NT2/D1 (cell line): ENCODE results near the gene SPOCD1.

Source experiments
- SUZ12 ChIP-seq: IDR thresholded peaks from 2 replicates; pipeline ENCODE4 v1.6.1; 2011; ENCODE audit not compliant: insufficient read length, insufficient read depth; ENCODE audit errors: extremely low read depth
- YY1 ChIP-seq: IDR thresholded peaks from 2 replicates; pipeline ENCODE4 v1.6.1; 2011; ENCODE audit not compliant: insufficient read length, insufficient read depth
- ZNF274 ChIP-seq: IDR thresholded peaks from 2 replicates; pipeline ENCODE4 v1.6.1; 2011; ENCODE audit warnings: mild to moderate bottlenecking, low read depth, low read length

- no peak for TF ChIP-seq ZNF274
- TF ChIP-seq YY1 = no peak
- TF ChIP-seq SUZ12 = no peak
Measured at GRCh38 chr1:31762726-31763670, 52.8 kb downstream of the SPOCD1 start.
